HFFc6 (cell line): ENCODE data around the gene PTPRK. TPM values are rescaled to one million over a fixed set of nuclear protein-coding genes. Genes with fewer than 3 reads are reported as not detected.

Experiments
- DNase-seq: peaks from one replicate; pipeline ENCODE4 v3.0.0-alpha.2; 2018
- H3K27ac Mint-ChIP-seq: 2 replicates; pipeline ENCODE4 v1.8.0; 2020; ENCODE audit warnings: mild to moderate bottlenecking, mixed read lengths
- H3K27me3 Mint-ChIP-seq: 2 replicates; pipeline ENCODE4 v1.8.0; 2021; ENCODE audit warnings: mild to moderate bottlenecking, moderate library complexity, mixed read lengths; ENCODE audit not compliant: insufficient read depth
- H3K36me3 Mint-ChIP-seq: 2 replicates; pipeline ENCODE4 v1.8.0; 2021; ENCODE audit warnings: low read depth, mixed read lengths
- H3K4me1 Mint-ChIP-seq: 2 replicates; pipeline ENCODE4 v1.8.0; 2020; ENCODE audit warnings: low read depth, mixed read lengths
- H3K4me3 Mint-ChIP-seq: 2 replicates; pipeline ENCODE4 v1.8.0; 2020; ENCODE audit warnings: mild to moderate bottlenecking, moderate library complexity, mixed read lengths
- H3K9me3 Mint-ChIP-seq: 2 replicates; pipeline ENCODE4 v1.8.0; 2020; ENCODE audit warnings: mild to moderate bottlenecking, mixed read lengths
- total RNA-seq, 6 experiments: library from RNA; stranded (reverse); fragmentation: NEBNext Ultra II Directional; extraction: Animal tissue kit (Norgen Biotek cat#: 25700); gene quantifications; 2 replicates in 1 of 6; 3 replicates in 5 of 6; pipeline ENCODE4 v1.2.3, GENCODE V29; 2021
- TF ChIP-seq, protein P1 (sequence below): fragments of 200-600 bp; sonication (generic); IDR thresholded peaks from 2 replicates; pipeline ENCODE4 v1.5.0; 2021; ENCODE audit warnings: antibody characterized with exemption, mild to moderate bottlenecking

PTPRK gene
- total RNA-seq, 6 experiments from 2014 or later, result 92.8 to 104 (median 97.3) TPM

GRCh38 chr6:128098000-128098581, 422.3 kb downstream of the PTPRK start:
- H3K9me3 Mint-ChIP-seq, result no peaks in the 10 kb centered on the region
- no peaks in the 10 kb centered on the region for H3K4me1 Mint-ChIP-seq
- H3K4me3 Mint-ChIP-seq, result no peak overlapping the region
- TF ChIP-seq, protein P1, sequence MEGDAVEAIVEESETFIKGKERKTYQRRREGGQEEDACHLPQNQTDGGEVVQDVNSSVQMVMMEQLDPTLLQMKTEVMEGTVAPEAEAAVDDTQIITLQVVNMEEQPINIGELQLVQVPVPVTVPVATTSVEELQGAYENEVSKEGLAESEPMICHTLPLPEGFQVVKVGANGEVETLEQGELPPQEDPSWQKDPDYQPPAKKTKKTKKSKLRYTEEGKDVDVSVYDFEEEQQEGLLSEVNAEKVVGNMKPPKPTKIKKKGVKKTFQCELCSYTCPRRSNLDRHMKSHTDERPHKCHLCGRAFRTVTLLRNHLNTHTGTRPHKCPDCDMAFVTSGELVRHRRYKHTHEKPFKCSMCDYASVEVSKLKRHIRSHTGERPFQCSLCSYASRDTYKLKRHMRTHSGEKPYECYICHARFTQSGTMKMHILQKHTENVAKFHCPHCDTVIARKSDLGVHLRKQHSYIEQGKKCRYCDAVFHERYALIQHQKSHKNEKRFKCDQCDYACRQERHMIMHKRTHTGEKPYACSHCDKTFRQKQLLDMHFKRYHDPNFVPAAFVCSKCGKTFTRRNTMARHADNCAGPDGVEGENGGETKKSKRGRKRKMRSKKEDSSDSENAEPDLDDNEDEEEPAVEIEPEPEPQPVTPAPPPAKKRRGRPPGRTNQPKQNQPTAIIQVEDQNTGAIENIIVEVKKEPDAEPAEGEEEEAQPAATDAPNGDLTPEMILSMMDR, result no peak
- no peak overlapping the region for H3K27ac Mint-ChIP-seq
- no peaks in the 10 kb centered on the region for H3K27me3 Mint-ChIP-seq
- H3K36me3 Mint-ChIP-seq, result peaks cover 3% of the 10 kb centered on the region; the same call in 1 of the 2 replicates
- DNase-seq, result no peak

- TF ChIP-seq, protein P1, result no peak
- Mint-ChIP-seq H3K36me3 (peaks cover 3% of the 10 kb centered on the region; the same call in 1 of the 2 replicates), H3K27me3 (no peaks in the 10 kb centered on the region), H3K4me3 (no peak overlapping the region), H3K9me3 (no peaks in the 10 kb centered on the region), H3K27ac (no peak overlapping the region), H3K4me1 (no peaks in the 10 kb centered on the region)
- DNase-seq, result no peak
Measured at GRCh38 chr6:128097009-128097408, 423.4 kb downstream of the PTPRK start.

- Mint-ChIP-seq H3K9me3 (no peaks in the 10 kb centered on the region), H3K27ac (no peak overlapping the region), H3K4me1 (no peaks in the 10 kb centered on the region), H3K4me3 (no peak overlapping the region), H3K36me3 (peaks cover 9% of the 10 kb centered on the region), H3K27me3 (no peaks in the 10 kb centered on the region)
- TF ChIP-seq, protein P1, result no peak
- no peak for DNase-seq
Measured at GRCh38 chr6:128095362-128095761, 425.0 kb downstream of the PTPRK start.

DNA sequence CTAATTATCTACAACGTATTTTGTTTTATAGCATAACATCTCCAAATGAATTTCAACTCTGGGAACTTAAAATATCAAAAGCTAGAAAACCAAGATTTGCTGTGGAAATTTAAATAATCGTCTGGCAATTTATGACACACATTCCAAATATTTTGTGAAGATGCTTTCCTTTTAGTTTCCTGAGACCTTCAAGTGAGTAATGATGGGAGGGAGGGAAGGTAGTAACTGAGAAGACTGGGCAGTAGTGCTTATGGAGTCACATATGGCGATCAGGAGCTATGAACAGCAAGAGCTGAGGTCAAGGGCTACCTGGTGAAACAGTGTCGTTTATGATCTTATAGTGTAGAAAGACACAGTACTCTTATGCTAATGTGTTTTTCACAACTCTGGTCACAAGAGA, 441.4 kb downstream of the PTPRK start:
- Mint-ChIP-seq H3K4me1 (peaks cover 23% of the 10 kb centered on the region), H3K27me3 (peaks cover 2% of the 10 kb centered on the region; the same call in 1 of the 2 replicates), H3K9me3 (no peaks in the 10 kb centered on the region), H3K4me3 (no peak overlapping the region), H3K36me3 (peaks cover 53% of the 10 kb centered on the region), H3K27ac (no peak overlapping the region)
- TF ChIP-seq, protein P1, result no peak
- peak; percentile 6 for DNase-seq

GRCh38 chr6:128078276-128078675, 442.1 kb downstream of the PTPRK start:
- H3K36me3 Mint-ChIP-seq, result peaks cover 50% of the 10 kb centered on the region
- no peak for DNase-seq
- peaks cover 23% of the 10 kb centered on the region for H3K4me1 Mint-ChIP-seq
- H3K27me3 Mint-ChIP-seq, result peaks cover 2% of the 10 kb centered on the region; the same call in 1 of the 2 replicates
- H3K4me3 Mint-ChIP-seq, result no peak overlapping the region
- H3K9me3 Mint-ChIP-seq, result no peaks in the 10 kb centered on the region
- peak overlapping the region; percentile 36; the same call in 1 of the 2 replicates for H3K27ac Mint-ChIP-seq
- TF ChIP-seq, protein P1, result no peak
